Testis (tissue), 2 donors: ENCODE results near the gene PPP2R5B.

Experiments used
- CTCF ChIP-seq, 3 experiments: fragments of 450-650 bp in 2 of 3; fragments of 200-600 bp in 1 of 3; sonication (generic) in 1 of 3; IDR thresholded peaks; one replicate each; pipeline ENCODE4 v1.5.1; 2016 to 2019; ENCODE audit warnings: antibody characterized with exemption in 3 of 3, mild to moderate bottlenecking in 2 of 3, moderate library complexity in 1 of 3
- POLR2A ChIP-seq: fragments of 450-650 bp; IDR thresholded peaks from one replicate; pipeline ENCODE4 v1.6.1; 2017; ENCODE audit warnings: antibody characterized with exemption, mild to moderate bottlenecking, moderate library complexity

- TF ChIP-seq POLR2A (no peak), CTCF (IDR thresholded peaks at IDR 0.05) (no peak)
Observed at GRCh38 chr11:64932324-64932723, 7.8 kb downstream of the PPP2R5B start.
